Activated naive CD8-positive, alpha-beta T cell (primary cell): Measurements from ENCODE around the gene ZBTB26.
A peak's percentile ranks its signal among the peaks of the same experiment; 100 is the strongest.

Source experiments
- H3K27ac Mint-ChIP-seq: one replicate; pipeline ENCODE4 v1.8.0; 2021; ENCODE audit warnings: mixed read lengths
- H3K27me3 Mint-ChIP-seq: one replicate; pipeline ENCODE4 v1.8.0; 2021; ENCODE audit warnings: mixed read lengths
- H3K36me3 Mint-ChIP-seq: one replicate; pipeline ENCODE4 v1.8.0; 2021; ENCODE audit warnings: mixed read lengths
- H3K4me1 Mint-ChIP-seq: one replicate; pipeline ENCODE4 v1.8.0; 2021; ENCODE audit warnings: low read depth, mixed read lengths
- H3K4me3 Mint-ChIP-seq: one replicate; pipeline ENCODE4 v1.8.0; 2021; ENCODE audit warnings: mild to moderate bottlenecking, mixed read lengths
- H3K9me3 Mint-ChIP-seq: one replicate; pipeline ENCODE4 v1.8.0; 2021; ENCODE audit warnings: low read depth, mixed read lengths

Gene ZBTB26, protein sequence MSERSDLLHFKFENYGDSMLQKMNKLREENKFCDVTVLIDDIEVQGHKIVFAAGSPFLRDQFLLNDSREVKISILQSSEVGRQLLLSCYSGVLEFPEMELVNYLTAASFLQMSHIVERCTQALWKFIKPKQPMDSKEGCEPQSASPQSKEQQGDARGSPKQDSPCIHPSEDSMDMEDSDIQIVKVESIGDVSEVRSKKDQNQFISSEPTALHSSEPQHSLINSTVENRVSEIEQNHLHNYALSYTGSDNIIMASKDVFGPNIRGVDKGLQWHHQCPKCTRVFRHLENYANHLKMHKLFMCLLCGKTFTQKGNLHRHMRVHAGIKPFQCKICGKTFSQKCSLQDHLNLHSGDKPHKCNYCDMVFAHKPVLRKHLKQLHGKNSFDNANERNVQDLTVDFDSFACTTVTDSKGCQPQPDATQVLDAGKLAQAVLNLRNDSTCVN

DNA sequence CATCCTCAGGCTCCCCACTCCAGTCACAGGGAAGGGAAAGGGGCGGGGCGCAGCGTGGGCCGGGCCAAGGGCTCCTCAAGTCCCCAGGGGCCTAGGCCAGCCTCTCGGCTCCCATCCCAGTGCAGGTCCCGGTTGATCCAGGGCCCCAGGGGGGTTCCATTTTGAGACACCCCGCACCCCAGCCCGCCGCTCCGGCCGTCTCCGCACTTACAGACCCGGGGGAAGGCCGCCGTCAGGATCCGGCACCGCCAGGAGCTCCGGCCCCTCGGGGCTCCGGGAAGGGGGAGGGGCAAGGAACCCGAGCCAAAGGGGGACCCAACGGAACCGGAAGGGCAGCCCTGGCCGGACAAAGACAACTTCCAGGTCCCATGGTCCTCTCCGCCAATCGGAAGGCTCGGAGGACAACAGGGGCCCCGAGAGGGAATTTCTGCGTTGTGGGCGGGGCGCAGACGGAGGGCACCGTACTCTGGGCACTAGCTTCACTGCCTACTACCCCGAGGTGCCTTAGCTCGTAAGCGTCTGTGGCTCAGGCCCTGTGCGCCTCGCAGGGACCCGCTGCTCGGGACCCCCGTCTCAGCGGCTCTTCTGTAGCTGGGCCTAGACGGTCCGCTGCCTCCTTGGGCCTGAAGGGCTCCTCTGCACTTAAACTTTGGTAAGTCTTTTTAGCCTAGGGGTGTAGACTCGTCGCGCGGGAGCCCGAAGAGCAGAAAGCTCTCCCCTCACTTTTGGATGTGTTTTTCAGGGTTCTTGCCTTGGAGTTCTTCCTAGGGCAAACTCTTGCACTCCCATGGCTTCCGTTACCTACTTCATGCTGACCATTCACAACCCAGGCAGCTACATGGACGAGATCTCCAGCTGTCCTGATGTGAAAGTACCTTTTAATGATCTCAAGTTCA, at the start of gene ZBTB26:
Gene ZBTB26 (minus strand): TSS at position 287 of the 896 bp plus-strand sequence. CDS start 11,578 bp downstream, outside the sequence.
- no peaks in the 10 kb centered on the region for H3K9me3 Mint-ChIP-seq
- H3K27me3 Mint-ChIP-seq, result no peaks in the 10 kb centered on the region
- H3K4me3 Mint-ChIP-seq, result no peak within 1 kb of the TSS
- peak within 1 kb of the TSS; percentile 95 for H3K27ac Mint-ChIP-seq
- peaks cover 20% of the 10 kb centered on the region for H3K4me1 Mint-ChIP-seq
- peaks cover under 1% of the 10 kb centered on the region for H3K36me3 Mint-ChIP-seq

DNA sequence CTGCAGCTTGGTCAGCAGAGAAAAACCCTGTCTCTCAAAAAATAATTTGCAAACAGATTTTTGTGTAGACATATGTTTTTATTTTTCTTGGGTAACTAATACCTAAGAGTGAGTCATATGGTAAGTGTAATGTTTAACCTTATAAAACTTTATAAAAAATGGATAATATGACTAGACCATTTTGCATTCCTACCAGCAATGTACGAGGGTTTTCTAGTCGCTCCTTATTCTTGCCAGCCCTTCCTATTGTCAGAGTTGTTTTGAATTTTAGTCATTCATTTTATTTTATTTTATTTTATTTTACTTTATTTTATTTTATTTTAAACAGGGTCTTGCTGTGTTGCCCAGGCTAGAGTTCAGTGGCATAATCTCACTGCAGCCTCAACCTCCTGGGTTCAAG, 47.3 kb upstream of the ZBTB26 start:
- H3K9me3 Mint-ChIP-seq, result no peaks in the 10 kb centered on the region
- H3K4me3 Mint-ChIP-seq, result no peak overlapping the region
- peaks cover 8% of the 10 kb centered on the region for H3K36me3 Mint-ChIP-seq
- H3K4me1 Mint-ChIP-seq, result peaks cover 1% of the 10 kb centered on the region
- H3K27ac Mint-ChIP-seq, result no peak overlapping the region
- no peaks in the 10 kb centered on the region for H3K27me3 Mint-ChIP-seq

DNA sequence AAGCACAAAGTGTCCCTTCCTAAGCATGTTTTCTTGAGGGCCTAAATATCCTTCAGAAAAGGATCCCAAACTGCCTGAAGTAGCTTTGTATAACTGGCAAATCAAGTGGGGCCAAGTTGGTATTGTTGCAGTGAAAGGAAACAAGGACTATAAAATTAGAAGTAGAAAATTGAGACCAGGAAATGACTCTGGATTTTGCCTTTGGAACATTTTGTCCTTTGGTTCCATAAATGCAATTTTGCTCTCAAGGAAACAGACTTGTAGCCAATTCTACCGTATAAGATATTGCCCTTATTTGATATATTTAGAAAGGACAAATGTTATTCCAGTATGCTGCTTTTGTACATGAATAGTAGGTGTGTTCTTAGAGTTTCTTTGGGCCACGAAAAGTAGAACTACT, 43.9 kb upstream of the ZBTB26 start:
- Mint-ChIP-seq H3K36me3 (peaks cover 14% of the 10 kb centered on the region), H3K27me3 (no peaks in the 10 kb centered on the region), H3K27ac (no peak overlapping the region), H3K9me3 (no peaks in the 10 kb centered on the region), H3K4me3 (no peak overlapping the region), H3K4me1 (no peaks in the 10 kb centered on the region)

DNA sequence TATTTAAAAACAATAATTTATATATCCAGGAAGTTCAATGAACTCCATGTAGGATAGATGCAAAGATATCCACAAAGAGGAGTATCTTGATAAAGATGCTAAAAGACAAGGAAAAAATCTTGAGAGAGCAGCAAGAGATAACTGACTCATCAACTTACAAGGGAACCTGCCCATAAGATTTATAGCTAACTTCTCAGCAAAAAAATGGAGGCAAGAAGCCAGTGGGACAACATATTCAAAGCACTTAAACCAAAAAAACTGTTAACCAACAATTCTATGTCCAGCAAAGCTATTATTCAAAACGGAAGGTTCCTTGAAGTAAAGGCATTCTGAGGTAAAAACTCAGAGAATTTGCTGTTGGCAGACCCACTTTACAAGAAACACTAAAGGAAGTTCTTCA, 29.8 kb upstream of the ZBTB26 start:
- Mint-ChIP-seq H3K9me3 (no peaks in the 10 kb centered on the region), H3K27me3 (no peaks in the 10 kb centered on the region), H3K4me3 (no peak overlapping the region), H3K4me1 (no peaks in the 10 kb centered on the region), H3K27ac (no peak overlapping the region), H3K36me3 (peaks cover 21% of the 10 kb centered on the region)

DNA sequence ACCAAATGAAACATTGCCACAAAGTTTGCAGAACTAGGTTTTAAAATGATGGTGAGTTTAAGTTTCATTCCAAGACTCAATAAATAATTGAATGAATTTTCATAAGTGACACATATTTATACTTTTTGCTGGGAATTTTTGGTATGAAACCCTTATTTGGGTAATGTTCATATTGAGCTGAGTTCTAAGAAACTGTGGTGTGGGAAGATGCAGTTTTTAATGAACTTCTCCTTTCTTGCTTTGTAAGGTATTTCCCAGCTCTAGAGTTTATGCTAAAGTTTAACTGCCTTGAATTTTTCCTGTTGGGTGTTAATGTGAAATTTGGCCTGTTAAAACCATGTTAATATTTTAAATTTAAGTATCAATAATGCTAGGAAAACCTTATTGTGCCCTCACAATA, 24.6 kb upstream of the ZBTB26 start:
- peaks cover 14% of the 10 kb centered on the region for H3K36me3 Mint-ChIP-seq
- H3K4me1 Mint-ChIP-seq, result peaks cover 22% of the 10 kb centered on the region
- no peak overlapping the region for H3K4me3 Mint-ChIP-seq
- no peaks in the 10 kb centered on the region for H3K27me3 Mint-ChIP-seq
- no peak overlapping the region for H3K27ac Mint-ChIP-seq
- H3K9me3 Mint-ChIP-seq, result no peaks in the 10 kb centered on the region

DNA sequence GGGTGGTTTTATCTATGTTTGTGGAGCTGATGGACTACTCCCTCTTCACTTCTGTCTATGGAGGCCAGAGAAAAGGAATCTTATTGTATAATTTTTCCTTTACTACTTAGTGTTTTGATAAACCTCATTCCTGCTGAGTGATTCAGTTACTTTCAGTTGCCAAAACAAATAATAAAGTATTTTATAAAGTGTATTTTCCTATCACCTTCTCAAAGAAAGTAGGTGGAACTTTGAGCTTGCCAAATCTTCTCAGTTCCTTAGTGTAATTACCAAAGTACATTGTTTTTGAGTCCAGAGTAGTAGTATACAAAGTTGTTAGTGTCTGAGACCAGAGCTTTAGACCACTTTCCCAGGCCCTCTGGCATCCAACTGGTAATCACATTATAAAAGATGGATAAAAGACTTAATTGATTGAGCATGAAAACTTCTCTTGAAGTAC, 23.0 kb upstream of the ZBTB26 start:
- H3K9me3 Mint-ChIP-seq, result no peaks in the 10 kb centered on the region
- H3K4me3 Mint-ChIP-seq, result no peak overlapping the region
- peaks cover 4% of the 10 kb centered on the region for H3K36me3 Mint-ChIP-seq
- no peak overlapping the region for H3K27ac Mint-ChIP-seq
- peaks cover 35% of the 10 kb centered on the region for H3K4me1 Mint-ChIP-seq
- no peaks in the 10 kb centered on the region for H3K27me3 Mint-ChIP-seq

DNA sequence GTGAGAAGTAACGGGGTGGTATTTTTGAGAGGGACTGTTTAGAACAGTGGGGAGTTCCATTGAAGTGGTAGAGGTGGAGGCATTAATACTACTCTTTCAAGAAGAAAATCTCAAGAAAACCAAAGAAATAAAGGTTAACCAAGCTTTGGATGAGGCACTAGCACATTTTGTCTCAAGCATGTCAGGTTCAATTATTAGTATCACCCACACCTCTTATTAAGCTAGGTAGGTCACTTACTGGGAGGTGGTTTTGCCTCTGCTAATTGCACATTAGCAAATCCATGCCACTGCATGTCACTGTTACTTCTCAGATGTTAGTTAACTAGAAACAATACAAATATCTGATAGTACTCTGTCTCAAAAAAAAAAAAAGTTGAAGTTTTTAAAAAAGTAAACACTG, 19.7 kb upstream of the ZBTB26 start:
- Mint-ChIP-seq H3K36me3 (peaks cover 4% of the 10 kb centered on the region), H3K4me1 (peaks cover 57% of the 10 kb centered on the region), H3K27ac (no peak overlapping the region), H3K9me3 (no peaks in the 10 kb centered on the region), H3K27me3 (no peaks in the 10 kb centered on the region), H3K4me3 (no peak overlapping the region)

DNA sequence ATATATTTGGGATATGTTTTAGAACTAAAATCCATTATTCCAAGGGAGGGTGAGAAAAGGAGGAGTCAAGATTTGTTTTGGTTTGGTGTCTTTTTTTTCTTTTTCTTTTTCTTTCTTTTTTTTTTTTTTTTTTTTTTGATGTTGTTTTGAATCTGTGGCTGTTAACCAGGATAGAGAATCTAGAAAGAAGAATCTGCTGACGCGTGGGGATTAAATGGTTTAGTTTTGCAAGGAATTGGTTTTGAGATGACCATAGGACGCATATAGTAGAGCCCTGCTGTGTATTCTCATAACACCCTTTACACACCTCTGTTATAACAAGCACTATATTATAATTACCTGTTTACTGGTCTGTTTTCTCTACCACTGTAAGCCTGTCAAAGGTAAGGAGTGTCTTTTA, 19.0 kb upstream of the ZBTB26 start:
- Mint-ChIP-seq H3K9me3 (no peaks in the 10 kb centered on the region), H3K4me1 (peaks cover 62% of the 10 kb centered on the region), H3K27me3 (no peaks in the 10 kb centered on the region), H3K36me3 (peaks cover 6% of the 10 kb centered on the region), H3K27ac (no peak overlapping the region), H3K4me3 (no peak overlapping the region)

DNA sequence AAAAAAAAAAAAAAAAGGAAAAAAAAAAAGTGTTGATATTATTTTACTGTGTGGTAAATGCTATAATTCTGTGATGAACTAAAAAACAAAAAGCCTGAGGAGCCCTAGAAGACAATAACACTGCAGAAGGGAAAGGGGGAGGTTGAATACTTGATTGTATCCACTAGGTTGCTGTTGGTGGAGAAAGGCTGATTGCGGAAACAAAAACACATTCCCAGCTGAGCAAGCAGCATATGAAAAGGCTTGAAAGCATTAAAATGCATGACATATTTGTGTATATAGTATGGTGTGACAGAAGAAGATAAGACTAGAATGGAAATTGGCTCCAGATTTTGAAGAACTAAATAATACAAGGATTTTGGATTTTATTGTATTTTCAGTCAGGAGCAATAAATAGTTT, 18.4 kb upstream of the ZBTB26 start:
- no peak overlapping the region for H3K4me3 Mint-ChIP-seq
- no peaks in the 10 kb centered on the region for H3K27me3 Mint-ChIP-seq
- peaks cover 5% of the 10 kb centered on the region for H3K36me3 Mint-ChIP-seq
- no peaks in the 10 kb centered on the region for H3K9me3 Mint-ChIP-seq
- H3K27ac Mint-ChIP-seq, result no peak overlapping the region
- H3K4me1 Mint-ChIP-seq, result peaks cover 62% of the 10 kb centered on the region

DNA sequence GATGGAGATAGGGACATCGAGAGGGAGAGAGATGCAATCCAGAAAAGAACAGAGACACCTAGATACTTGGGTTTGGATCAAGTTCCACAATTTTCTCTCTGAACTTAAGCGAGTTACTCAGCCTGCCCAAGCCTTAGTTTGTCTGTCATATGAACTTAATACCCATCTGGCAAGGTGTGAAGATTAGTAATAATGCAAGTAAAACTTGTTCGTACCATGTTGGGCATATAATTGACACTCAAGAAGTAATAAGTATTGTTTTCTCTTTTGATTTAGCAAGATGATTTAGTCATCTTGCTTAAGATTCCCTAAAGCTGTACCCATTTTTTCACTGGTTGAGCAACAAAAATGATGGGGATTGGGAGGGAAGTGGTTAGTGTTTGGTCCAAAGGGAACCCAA, 17.0 kb upstream of the ZBTB26 start:
- Mint-ChIP-seq H3K9me3 (no peaks in the 10 kb centered on the region), H3K4me3 (no peak overlapping the region), H3K27me3 (no peaks in the 10 kb centered on the region), H3K27ac (no peak overlapping the region), H3K36me3 (peaks cover 5% of the 10 kb centered on the region), H3K4me1 (peaks cover 59% of the 10 kb centered on the region)

DNA sequence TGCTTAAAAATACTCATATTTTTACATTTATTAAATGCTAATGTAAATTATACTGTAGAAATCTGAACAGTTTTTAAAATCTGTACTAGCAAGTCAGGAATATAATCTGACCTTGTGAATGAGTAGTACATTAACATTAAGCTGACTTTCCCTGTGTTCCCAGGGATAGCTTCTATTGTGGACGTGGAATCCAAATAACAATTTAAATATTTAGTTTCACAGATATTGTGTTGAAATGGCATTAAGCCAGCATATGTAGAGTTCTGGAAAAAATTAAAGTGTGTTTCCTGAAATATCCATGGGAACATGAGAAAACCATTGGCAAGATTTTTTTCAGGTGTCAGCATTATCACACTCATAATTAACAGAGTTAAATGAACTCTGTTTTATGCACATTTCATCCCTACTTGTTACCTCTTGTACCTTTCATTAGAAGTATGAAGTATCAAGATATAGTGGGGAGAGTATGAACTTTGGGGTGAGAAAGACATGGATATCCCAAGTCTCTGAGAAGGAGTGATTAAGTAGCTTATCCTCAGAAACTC, 15.2 kb upstream of the ZBTB26 start:
- Mint-ChIP-seq H3K27ac (no peak overlapping the region), H3K9me3 (no peaks in the 10 kb centered on the region), H3K4me1 (peaks cover 68% of the 10 kb centered on the region), H3K36me3 (peaks cover 5% of the 10 kb centered on the region), H3K27me3 (no peaks in the 10 kb centered on the region), H3K4me3 (no peak overlapping the region)

DNA sequence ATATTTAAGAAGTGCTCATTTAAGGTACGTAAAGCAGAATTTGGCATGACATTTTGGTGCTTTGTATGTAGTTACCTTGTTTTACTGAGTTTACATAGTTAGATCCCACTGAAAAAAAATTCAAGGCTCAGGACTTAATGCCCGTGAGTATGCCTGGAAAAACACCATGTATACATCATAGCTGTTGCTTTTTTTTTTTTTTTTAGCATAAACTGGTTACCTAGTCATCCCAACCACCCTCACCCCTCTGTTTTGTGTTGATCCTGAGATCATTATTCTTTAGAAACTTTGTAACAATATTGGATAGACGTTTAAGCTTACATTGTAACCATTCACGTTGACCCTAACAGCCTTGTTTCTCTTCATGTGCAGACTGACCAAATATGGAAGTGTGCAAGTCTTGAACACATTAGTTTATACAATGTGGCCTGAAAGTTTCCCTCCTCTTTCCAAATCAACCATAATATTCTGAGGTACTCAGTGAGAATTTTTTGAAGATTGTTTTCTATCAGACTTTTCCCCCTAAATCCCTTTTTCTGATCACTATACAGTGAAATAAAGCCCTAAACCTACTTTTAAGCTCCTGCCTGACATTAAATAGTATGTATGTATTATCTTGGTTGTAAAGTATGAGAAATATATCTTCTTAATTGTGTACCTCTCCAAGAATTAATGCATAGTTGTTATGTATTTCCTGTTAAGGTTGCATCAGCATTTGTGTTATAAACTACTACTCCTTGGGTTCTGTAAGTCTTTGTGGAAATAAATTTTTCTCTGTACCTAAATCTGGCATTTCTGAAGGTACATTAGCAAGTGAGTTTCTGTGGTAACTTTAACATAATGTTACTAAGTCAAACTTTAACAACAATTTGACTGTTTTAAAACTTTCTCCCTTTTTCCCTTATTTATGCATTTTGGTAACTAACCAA, 13.9 kb upstream of the ZBTB26 start:
- H3K36me3 Mint-ChIP-seq, result peaks cover 5% of the 10 kb centered on the region
- H3K4me3 Mint-ChIP-seq, result no peak overlapping the region
- H3K27me3 Mint-ChIP-seq, result no peaks in the 10 kb centered on the region
- H3K4me1 Mint-ChIP-seq, result peaks cover 66% of the 10 kb centered on the region
- no peaks in the 10 kb centered on the region for H3K9me3 Mint-ChIP-seq
- H3K27ac Mint-ChIP-seq, result no peak overlapping the region

DNA sequence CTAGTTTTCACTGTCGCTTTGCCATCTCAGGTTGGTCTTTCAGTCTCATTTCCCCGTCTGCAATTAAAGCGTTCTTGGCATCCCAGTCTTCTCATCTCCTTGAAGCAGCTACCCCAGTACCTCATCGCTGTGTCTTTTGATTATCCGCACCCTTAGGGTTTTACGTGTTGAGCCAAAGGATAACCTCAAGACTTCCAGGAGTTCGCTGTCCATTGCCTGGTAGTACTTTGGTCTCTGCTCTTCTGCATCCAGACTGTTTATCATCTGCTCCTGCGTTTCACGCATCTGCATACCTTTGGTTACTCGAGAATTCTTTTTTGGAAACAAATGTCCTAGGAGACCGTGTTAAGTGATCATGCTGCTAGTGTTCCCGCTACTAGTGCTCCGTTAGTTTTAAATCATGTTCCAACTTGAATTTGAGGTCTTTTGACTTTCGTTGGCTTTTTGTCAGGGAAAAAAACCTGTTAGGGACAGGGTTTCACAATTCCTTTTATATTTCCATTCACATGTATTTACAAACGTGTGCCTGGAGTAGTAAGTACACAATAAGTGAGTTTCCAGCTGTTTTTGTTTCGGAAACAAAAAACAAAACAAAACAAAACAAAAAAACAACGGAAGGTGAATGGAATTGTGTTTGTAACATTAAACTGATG, 10.4 kb upstream of the ZBTB26 start:
- Mint-ChIP-seq H3K36me3 (peaks cover 3% of the 10 kb centered on the region), H3K9me3 (no peaks in the 10 kb centered on the region), H3K4me3 (peak overlapping the region; percentile 98), H3K27ac (peak overlapping the region; percentile 81), H3K4me1 (peaks cover 44% of the 10 kb centered on the region), H3K27me3 (no peaks in the 10 kb centered on the region)
